Left ventricle myocardium inferior (tissue), 1 donor: ENCODE measurements around the gene ATG7. TPM values are rescaled to one million over a fixed set of nuclear protein-coding genes. Genes with fewer than 3 reads are reported as not detected.

Experiments used
- DNase-seq: peaks from one replicate; pipeline ENCODE4 v3.0.0-alpha.2; 2020
- H3K27ac ChIP-seq: fragments of 200-600 bp; replicated peaks from 2 replicates; pipeline ENCODE4 v1.8.0; 2021
- H3K27me3 ChIP-seq: fragments of 200-600 bp; 2 replicates; pipeline ENCODE4 v1.8.0; 2021; ENCODE audit warnings: low read depth
- H3K36me3 ChIP-seq: fragments of 200-600 bp; 2 replicates; pipeline ENCODE4 v1.8.0; 2021
- H3K4me1 ChIP-seq: fragments of 200-600 bp; 2 replicates; pipeline ENCODE4 v1.8.0; 2021
- H3K4me3 ChIP-seq: fragments of 200-600 bp; 2 replicates; pipeline ENCODE4 v1.8.0; 2021; ENCODE audit warnings: mild to moderate bottlenecking, moderate library complexity
- H3K9me3 ChIP-seq: fragments of 200-600 bp; replicated peaks from 2 replicates; pipeline ENCODE4 v1.8.0; 2021
- intact Hi-C: fragments of 100-400 bp; cut with micrococcal nuclease; formaldehyde crosslinking; loops from one replicate; pipeline ENCODE4 v1.11.0; 2022
- total RNA-seq: library from RNA; stranded (reverse); fragmentation: NEBNext Ultra II Directional; extraction: Animal tissue kit (Norgen Biotek cat#: 25700); gene quantifications from one replicate; pipeline ENCODE4 v1.2.1, GENCODE V29; 2021
- TF ChIP-seq, protein P1 (sequence below): fragments of 200-600 bp; IDR thresholded peaks from 2 replicates; pipeline ENCODE4 v1.8.0; 2021; ENCODE audit warnings: antibody characterized with exemption, mild to moderate bottlenecking, borderline replicate concordance
- donor health status: DM: no; HTN: yes; CAD: no; lungs with severe emphysema.

ATG7 gene
- total RNA-seq, 1 donor from 2014 or later: 15.7 TPM

DNA sequence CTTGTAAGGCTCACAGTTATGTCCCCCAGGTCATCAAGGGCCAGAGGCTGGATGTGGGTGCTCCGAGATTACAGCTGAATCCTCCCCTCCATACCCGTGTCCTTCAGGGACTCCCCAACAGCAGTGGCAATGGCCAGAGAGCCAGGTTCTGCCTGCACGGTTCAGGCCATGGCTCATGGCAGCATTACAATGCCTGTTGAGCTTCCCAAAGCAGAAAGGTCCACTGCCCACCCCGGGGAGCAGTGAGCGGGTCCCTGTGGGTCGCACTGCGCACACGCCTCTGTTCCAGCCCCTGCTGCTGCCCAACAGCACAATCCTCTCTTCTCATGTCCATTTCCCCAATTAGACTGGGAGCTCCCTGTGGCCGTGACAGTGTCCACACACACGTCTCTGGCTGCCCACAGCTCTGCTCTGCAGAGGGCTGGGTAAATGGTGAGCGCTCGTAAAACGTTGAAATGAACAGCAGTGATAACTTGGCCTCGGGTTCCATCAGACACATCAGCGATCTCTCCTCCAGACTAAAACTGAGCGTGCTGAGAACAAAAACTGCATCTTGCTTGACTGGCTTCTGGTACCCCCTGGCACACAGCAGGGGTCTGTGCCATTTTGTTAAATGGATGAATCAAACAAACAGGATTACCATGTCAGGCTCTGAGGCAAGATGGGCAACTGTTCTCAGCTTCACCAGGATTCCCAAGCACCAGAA is 291.1 kb downstream of the ATG7 start:
- Histone ChIP-seq H3K27me3 (no peaks in the 10 kb centered on the region), H3K4me1 (peaks cover 100% of the 10 kb centered on the region)
- intact Hi-C loops: no loop called here

DNA sequence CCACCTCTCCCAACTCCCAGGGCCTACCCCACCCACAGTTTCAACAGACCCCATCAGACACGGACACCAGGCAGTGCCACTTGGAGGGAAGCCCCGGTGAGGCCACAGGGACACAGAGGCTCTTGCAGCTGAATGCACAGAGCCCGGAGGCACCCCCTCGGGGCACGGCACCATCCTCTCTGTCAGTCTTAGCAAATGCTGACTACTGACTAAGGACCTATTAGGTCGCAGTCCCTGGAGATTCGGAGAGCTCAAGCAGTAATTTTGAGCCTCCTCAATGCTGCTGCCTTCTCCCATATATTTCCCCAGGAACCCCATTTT is 291.6 kb downstream of the ATG7 start:
- intact Hi-C loops: no loop called here
- no peak for DNase-seq
- no peaks in the 10 kb centered on the region for H3K27me3 ChIP-seq
- TF ChIP-seq, protein P1, sequence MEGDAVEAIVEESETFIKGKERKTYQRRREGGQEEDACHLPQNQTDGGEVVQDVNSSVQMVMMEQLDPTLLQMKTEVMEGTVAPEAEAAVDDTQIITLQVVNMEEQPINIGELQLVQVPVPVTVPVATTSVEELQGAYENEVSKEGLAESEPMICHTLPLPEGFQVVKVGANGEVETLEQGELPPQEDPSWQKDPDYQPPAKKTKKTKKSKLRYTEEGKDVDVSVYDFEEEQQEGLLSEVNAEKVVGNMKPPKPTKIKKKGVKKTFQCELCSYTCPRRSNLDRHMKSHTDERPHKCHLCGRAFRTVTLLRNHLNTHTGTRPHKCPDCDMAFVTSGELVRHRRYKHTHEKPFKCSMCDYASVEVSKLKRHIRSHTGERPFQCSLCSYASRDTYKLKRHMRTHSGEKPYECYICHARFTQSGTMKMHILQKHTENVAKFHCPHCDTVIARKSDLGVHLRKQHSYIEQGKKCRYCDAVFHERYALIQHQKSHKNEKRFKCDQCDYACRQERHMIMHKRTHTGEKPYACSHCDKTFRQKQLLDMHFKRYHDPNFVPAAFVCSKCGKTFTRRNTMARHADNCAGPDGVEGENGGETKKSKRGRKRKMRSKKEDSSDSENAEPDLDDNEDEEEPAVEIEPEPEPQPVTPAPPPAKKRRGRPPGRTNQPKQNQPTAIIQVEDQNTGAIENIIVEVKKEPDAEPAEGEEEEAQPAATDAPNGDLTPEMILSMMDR: no peak
- H3K4me1 ChIP-seq: peaks cover 100% of the 10 kb centered on the region
- no peaks in the 10 kb centered on the region for H3K9me3 ChIP-seq
- H3K36me3 ChIP-seq: peaks cover 32% of the 10 kb centered on the region
- H3K27ac ChIP-seq: peak overlapping the region; percentile 83
- no peak overlapping the region for H3K4me3 ChIP-seq

More for the DNA sequence above, 291.1 kb downstream of the ATG7 start:
- Histone ChIP-seq H3K27ac (peak overlapping the region; percentile 83), H3K9me3 (no peaks in the 10 kb centered on the region), H3K36me3 (peaks cover 37% of the 10 kb centered on the region), H3K4me3 (no peak overlapping the region)
- DNase-seq: no peak
- TF ChIP-seq, protein P1: no peak

DNA sequence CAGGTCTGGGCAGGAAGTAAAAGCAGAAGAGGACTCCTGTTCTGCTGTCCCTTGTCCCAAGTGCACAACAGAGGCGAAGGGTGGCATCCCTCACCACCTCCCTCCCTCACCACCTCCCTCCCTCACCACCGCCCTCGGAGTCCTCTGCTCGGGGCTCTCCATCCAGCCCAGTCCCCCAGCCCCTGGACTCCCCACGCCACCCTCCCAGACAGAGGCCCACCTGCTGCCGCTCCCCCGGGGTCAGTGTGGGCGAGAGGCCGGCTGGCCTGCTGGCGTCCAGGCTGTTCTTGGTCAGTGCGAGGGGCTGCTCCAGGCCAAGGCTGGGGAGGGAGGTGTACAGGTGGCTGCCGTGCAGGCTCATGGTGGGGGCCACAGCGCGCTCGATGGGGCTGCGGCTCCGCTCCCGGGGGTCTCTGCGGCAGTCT is 292.4 kb downstream of the ATG7 start:
- no peak for DNase-seq
- Histone ChIP-seq H3K4me1 (peaks cover 100% of the 10 kb centered on the region), H3K36me3 (peaks cover 28% of the 10 kb centered on the region), H3K9me3 (no peaks in the 10 kb centered on the region), H3K4me3 (peak overlapping the region; percentile 21), H3K27ac (peak overlapping the region; percentile 83), H3K27me3 (no peaks in the 10 kb centered on the region)
- intact Hi-C loops: no loop called here
- TF ChIP-seq, protein P1: no peak

DNA sequence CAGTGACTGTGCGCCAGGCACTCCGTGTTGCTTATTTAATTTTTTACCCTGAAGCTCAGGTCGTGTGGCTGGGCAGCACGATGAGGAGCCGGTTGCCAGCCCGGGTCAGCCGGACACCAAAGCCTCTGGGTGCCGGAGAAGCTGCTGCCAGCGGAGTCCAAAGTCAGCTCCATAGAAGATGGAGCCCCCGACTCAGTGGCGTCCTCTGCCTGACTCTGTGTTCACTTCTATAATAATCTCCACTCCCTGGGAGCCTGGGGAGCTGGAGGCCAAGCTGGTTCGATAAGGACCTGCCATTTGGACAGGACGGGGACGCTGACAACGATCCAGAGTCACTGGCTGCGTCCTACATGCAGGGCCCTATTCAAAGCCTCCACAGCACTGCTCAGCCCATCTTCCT is 292.9 kb downstream of the ATG7 start:
- peak overlapping the region; percentile 83 for H3K27ac ChIP-seq

DNA sequence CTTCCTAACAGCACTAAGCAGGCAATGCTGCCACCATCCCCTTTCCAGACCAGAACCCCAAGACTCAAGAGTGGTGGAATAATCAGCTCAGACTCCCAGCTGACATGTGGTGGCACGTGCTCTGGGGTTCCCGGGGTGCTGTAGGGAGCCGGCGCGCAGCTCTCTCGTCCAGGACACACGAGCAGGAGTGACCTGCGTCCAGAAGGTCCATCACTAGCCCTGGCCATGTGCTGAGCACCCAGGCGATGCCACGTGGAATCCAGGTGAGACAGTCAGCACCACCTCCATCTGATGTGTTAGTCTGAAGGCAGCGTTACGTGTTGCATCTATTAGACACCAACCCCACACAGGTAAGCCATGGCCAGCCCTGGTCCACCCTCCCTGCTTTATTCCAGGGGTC is 293.3 kb downstream of the ATG7 start:
- intact Hi-C loops: no loop called here
- Histone ChIP-seq H3K36me3 (peaks cover 28% of the 10 kb centered on the region), H3K27me3 (no peaks in the 10 kb centered on the region), H3K4me1 (peaks cover 100% of the 10 kb centered on the region), H3K27ac (peak overlapping the region; percentile 83), H3K4me3 (peak overlapping the region; percentile 21), H3K9me3 (no peaks in the 10 kb centered on the region)
- TF ChIP-seq, protein P1: no peak
- DNase-seq: no peak

More for the DNA sequence above, 292.9 kb downstream of the ATG7 start:
- peak; percentile 74 for DNase-seq
- intact Hi-C loops: no loop called here
- no peaks in the 10 kb centered on the region for H3K9me3 ChIP-seq
- peaks cover 100% of the 10 kb centered on the region for H3K4me1 ChIP-seq
- no peaks in the 10 kb centered on the region for H3K27me3 ChIP-seq
- peaks cover 28% of the 10 kb centered on the region for H3K36me3 ChIP-seq
- TF ChIP-seq, protein P1: peak; percentile 49
- peak overlapping the region; percentile 21 for H3K4me3 ChIP-seq
